ENCODE results near the gene RDH8.

- TF ChIP-seq, protein P1, sequence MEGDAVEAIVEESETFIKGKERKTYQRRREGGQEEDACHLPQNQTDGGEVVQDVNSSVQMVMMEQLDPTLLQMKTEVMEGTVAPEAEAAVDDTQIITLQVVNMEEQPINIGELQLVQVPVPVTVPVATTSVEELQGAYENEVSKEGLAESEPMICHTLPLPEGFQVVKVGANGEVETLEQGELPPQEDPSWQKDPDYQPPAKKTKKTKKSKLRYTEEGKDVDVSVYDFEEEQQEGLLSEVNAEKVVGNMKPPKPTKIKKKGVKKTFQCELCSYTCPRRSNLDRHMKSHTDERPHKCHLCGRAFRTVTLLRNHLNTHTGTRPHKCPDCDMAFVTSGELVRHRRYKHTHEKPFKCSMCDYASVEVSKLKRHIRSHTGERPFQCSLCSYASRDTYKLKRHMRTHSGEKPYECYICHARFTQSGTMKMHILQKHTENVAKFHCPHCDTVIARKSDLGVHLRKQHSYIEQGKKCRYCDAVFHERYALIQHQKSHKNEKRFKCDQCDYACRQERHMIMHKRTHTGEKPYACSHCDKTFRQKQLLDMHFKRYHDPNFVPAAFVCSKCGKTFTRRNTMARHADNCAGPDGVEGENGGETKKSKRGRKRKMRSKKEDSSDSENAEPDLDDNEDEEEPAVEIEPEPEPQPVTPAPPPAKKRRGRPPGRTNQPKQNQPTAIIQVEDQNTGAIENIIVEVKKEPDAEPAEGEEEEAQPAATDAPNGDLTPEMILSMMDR (IDR thresholded peaks at IDR 0.05; ENCODE audit: low read length), result no peak
- TF ChIP-seq EZH2phosphoT487 (IDR thresholded peaks at IDR 0.05; ENCODE audit: low read length), result no peak
- TF ChIP-seq EZH2 (optimal IDR thresholded peaks at IDR 0.05; ENCODE audit: low read depth, low read length), result no peak
These were observed 46.0 kb upstream of the RDH8 start for GRCh38 chr19:9967326-9967725.
